Measurements from ENCODE around the gene SPTBN5. TPM values are rescaled to one million over a fixed set of nuclear protein-coding genes. Genes with fewer than 3 reads are reported as not detected.
A peak's percentile ranks its signal among the peaks of the same experiment; 100 is the strongest.

SPTBN5 gene
- total RNA-seq, 4 donors from 2014 or later: 0.40 to 2.5 (median 1.8) TPM

DNA sequence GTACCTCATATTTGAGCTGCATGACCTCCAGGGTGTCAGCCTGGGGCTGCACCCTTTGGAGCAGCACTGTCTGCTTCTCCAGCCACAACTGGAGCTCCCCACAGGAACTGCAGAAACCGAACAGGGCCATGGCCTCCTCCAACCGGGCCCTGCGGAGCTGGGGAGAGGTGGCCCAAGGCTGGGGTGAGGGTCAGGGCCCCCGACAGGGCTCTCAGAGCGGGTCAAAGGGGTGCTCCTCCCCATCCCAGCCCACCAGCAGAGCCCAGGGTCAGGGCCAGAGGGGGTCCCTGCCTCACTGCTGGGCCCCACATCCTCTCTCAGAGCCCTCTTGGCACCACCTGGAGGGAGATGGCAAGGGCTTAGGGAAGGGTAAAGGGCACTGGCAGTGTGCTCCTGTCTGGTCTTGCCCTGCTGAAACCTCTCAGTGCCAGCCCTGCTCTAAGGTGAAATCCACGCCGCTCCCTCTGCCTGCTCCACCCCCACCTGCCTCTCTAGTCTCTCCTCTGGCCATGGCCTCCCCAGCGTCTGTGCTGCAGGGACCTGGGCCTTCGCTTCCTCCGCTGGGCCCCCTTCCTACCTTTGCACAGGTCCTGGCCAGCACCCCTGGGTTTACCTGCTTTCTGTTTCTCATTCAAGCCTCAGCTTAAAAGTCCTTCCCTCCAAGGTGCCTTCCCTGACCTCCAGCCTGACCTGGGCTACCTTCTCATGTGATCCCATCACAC, 13.5 kb downstream of the SPTBN5 start:
- intact Hi-C loops (cut with DNase I): no loop called here
- DNase-seq: no peak
- Histone ChIP-seq H3K36me3 (no peaks in the 10 kb centered on the region), H3K4me1 (peaks cover 35 to 44% of the 10 kb centered on the region in 2 donors), H3K4me3 (replicated peaks in 1 of 3) (no peak overlapping the region), H3K27ac (no peak overlapping the region), H3K9me3 (no peaks in the 10 kb centered on the region), H3K27me3 (no peaks in the 10 kb centered on the region)
- TF ChIP-seq, protein P1, sequence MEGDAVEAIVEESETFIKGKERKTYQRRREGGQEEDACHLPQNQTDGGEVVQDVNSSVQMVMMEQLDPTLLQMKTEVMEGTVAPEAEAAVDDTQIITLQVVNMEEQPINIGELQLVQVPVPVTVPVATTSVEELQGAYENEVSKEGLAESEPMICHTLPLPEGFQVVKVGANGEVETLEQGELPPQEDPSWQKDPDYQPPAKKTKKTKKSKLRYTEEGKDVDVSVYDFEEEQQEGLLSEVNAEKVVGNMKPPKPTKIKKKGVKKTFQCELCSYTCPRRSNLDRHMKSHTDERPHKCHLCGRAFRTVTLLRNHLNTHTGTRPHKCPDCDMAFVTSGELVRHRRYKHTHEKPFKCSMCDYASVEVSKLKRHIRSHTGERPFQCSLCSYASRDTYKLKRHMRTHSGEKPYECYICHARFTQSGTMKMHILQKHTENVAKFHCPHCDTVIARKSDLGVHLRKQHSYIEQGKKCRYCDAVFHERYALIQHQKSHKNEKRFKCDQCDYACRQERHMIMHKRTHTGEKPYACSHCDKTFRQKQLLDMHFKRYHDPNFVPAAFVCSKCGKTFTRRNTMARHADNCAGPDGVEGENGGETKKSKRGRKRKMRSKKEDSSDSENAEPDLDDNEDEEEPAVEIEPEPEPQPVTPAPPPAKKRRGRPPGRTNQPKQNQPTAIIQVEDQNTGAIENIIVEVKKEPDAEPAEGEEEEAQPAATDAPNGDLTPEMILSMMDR (IDR thresholded peaks at IDR 0.05): no peak
- no peak for TF ChIP-seq POLR2A (IDR thresholded peaks at IDR 0.05)
- WGBS, 2 donors: 93 to 96% methylated on average over 5 to 6 of the region's 10 CpGs

DNA sequence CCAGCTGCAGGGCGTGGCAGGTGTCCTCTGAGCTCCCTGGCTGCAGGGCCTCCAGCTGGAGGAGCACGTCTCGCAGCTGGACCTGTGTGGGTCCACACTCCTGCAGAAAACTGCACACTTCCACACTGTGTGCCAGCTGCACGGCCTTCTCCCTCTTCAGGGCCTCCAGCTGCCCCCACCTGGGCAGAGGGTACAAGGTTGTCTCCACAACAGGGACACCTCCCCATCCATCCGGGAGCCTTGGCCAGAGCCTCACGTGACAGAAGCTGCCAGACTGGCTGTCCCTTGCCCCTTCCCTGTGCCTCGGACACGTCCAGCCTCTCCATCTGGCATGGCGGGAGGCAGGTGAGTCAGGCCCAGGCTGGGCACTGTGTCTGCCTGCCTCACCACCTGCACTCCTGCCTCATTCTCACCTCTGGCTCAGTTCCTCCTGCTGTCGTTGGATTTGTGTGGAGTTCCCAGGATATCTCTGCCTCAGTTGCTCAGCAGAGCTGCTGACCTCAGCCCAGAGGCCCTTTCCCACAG, 14.5 kb downstream of the SPTBN5 start:
- no peaks in the 10 kb centered on the region for H3K36me3 ChIP-seq
- H3K4me3 ChIP-seq (replicated peaks in 1 of 3): no peak overlapping the region
- peaks cover 35 to 44% of the 10 kb centered on the region in 2 donors for H3K4me1 ChIP-seq
- no peak for TF ChIP-seq POLR2A (IDR thresholded peaks at IDR 0.05)
- TF ChIP-seq, protein P1 (IDR thresholded peaks at IDR 0.05): no peak
- WGBS, 2 donors: 92 to 96% methylated on average over 4 to 10 of the region's 10 CpGs
- intact Hi-C loops (cut with DNase I): no loop called here
- no peaks in the 10 kb centered on the region for H3K27me3 ChIP-seq
- no peak for DNase-seq
- no peak overlapping the region for H3K27ac ChIP-seq
- no peaks in the 10 kb centered on the region for H3K9me3 ChIP-seq

DNA sequence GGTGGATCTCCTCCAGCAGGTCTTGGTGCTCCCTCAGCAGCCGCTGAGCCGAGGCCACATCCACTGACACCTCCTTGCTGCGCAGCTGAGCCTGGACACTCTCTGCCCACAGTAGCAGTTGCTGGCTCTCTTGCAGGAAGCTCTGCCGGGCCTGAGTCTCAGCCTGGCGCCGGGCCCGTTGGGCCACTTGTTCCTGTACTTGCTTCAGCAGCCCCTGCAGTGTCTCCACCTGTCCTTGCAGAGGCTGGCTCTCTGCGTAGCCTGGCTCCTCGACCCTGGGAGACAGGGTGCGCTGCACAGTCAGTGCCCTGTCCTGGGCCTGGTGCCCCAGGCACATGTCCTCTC, 15.5 kb downstream of the SPTBN5 start:
- peak; percentile 99 for DNase-seq
- Histone ChIP-seq H3K27ac (peak overlapping the region; percentile 25 to 56 (median 52)), H3K4me1 (peaks cover 35 to 44% of the 10 kb centered on the region in 2 donors), H3K9me3 (no peaks in the 10 kb centered on the region), H3K36me3 (no peaks in the 10 kb centered on the region), H3K27me3 (no peaks in the 10 kb centered on the region), H3K4me3 (replicated peaks in 1 of 3) (no peak overlapping the region)
- intact Hi-C loops (cut with DNase I): no loop called here
- 12 to 40% methylated on average over 1 to 9 of the region's 10 CpGs for WGBS, 2 donors
- TF ChIP-seq, protein P1 (IDR thresholded peaks at IDR 0.05): no peak
- no peak for TF ChIP-seq POLR2A (IDR thresholded peaks at IDR 0.05)

DNA sequence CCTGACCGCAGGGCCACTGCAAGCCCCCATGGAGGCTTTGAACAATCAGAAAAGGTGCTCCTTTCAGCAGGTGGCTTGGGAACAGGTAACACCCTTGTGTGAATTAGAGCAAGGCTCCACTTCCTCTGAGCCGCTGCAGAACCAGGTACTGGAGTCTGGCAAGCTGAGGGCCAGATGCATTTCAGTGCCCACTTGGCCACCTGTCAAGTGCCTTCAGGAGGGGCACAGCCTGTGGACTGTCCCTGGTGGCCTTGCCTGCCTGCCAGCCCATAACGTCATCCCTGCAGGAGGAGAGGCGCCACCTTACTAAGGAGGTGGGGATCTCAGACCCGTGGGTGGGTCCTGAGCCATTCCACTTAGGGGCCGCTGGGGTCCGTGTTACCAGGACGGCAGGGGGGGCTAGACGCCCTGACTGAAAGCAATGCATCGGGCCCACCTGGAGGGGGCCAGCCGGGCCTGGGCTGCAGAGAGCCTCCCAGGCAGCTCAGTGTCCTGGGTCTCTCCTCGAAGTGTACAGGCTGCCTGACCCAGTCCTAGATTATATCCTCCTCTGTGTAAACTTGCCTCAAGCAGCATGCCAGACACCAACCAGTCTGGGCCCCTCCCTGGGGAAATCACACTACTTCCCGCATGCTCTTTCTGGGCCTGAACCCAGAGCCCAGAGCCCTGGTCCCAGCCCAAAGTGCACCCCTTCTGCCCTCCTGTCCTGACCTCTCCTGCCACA, 16.1 kb downstream of the SPTBN5 start:
- TF ChIP-seq POLR2A (IDR thresholded peaks at IDR 0.05): no peak
- TF ChIP-seq, protein P1 (IDR thresholded peaks at IDR 0.05): peak in 1 of 6 experiments; percentile 14
- Histone ChIP-seq H3K27ac (peak overlapping the region; percentile 25 to 56 (median 43)), H3K4me3 (replicated peaks in 1 of 3) (no peak overlapping the region), H3K27me3 (no peaks in the 10 kb centered on the region), H3K36me3 (no peaks in the 10 kb centered on the region), H3K4me1 (peaks cover 33 to 40% of the 10 kb centered on the region in 2 donors), H3K9me3 (no peaks in the 10 kb centered on the region)
- WGBS, 2 donors: 7 to 27% methylated on average over 3 to 7 of the region's 13 CpGs
- intact Hi-C loops (cut with DNase I): no loop called here
- peak; percentile 89 to 98 for DNase-seq

DNA sequence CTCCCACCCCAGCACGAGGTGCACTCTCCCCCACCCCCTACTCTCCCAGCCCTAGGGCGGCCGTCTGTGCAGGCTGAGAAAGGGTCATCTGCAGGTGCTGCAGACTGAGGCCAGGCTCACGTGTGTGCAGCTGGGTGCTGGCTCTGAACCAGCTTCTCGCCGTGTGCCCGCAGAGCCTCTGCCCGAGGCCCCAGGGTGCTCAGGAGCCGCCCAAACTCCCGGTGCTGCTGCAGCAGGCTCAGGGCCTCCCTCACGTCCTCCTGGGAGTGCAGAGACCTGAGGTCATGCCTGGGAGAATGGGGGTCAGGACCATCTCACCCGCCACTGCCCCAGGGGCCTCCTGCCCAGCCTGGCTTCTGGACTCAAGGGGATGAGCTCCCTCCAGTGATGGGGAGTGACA, 17.2 kb downstream of the SPTBN5 start:
- Histone ChIP-seq H3K27ac (no peak overlapping the region), H3K27me3 (no peaks in the 10 kb centered on the region), H3K36me3 (no peaks in the 10 kb centered on the region), H3K4me3 (replicated peaks in 1 of 3) (no peak overlapping the region), H3K9me3 (no peaks in the 10 kb centered on the region), H3K4me1 (peaks cover 23 to 29% of the 10 kb centered on the region in 2 donors)
- intact Hi-C loops (cut with DNase I): no loop called here
- TF ChIP-seq, protein P1 (IDR thresholded peaks at IDR 0.05): no peak
- no peak for TF ChIP-seq POLR2A (IDR thresholded peaks at IDR 0.05)
- no peak for DNase-seq
- 63% methylated on average over 5 of the region's 12 CpGs; no CpG with 5 or more reads in 1 of the 2 donors for WGBS, 2 donors
